ENCODE measurements around the gene GINS1.
"Not testable (repeated sequence)": the region's sequence is repeated elsewhere in the genome, so short reads cannot be mapped to it uniquely, and the experiment has no call there.

Gene GINS1

DNA sequence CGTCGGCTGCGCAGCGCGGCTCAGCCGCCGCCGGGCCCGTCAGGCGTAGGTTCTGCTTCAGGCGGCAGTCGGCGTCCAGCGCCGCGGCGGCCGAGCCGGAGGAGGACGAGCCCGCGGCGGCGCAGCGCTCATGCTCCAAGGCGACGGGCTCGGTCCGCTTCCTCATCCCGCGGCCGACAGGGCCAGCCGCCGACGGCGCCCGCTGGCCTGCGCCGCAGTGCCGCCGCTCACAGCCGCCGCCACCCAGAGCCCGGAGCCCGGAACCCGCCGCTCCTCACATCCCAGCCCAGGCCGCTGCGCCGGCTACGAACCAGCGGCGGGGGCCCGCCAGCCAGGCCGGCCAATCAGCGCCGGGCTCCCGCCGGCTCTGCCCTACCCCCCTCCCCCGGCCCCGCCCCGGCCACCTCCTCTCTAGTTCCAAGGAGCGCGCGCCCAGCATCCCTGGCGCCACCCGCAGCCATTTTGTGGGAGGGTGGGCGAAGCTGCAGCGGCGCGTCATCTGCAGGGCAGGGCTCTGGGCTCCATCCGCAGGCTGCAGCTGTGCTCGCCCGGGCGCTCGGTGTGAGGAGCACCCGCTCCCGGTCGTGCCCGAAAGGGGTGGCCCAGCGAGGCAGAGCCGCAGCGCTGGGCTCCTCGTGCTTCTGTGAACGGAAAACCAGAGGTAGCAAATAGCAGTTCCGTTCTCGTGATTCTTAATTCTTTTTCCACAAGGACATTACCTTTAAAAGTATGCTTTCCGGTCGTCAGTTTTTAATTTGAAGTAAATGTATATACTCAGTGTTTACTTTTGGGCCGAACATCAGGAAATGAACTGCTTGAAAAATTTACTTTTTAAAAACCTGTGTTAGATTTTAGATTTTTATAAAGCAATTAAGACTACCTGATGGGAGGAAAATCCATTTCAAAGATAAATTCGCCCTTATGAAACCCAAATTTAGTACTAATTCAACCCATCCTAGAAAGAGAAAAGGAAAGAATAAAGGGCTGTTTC lies 16.6 kb upstream of the GINS1 start, which contains the start of gene ABHD12:
TSS of gene ABHD12 (minus strand) at position 298 of the 991 bp plus-strand sequence. CDS start at position 166, 132 bp downstream.
- peak; percentile 85 for DNase-seq

DNA sequence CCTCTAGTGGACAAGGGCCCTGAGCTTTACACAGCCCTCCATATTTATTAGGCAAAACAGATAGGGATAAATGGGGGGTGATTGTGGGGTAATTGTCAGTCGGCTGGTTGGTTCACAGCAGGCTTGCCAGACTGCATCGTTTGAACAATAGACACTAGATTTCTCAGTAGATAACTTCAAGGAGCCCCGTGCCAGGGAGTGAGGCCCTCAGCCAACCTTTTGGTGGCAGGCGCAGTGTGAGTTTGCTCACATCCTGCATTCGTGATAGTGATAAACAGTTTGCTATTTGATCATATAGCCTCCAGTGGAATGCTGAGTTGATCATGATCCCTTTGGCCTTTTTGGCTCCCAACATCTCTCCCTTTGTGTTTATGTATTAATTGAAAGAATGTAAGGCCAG lies 13.2 kb upstream of the GINS1 start:
- DNase-seq: no peak

DNA sequence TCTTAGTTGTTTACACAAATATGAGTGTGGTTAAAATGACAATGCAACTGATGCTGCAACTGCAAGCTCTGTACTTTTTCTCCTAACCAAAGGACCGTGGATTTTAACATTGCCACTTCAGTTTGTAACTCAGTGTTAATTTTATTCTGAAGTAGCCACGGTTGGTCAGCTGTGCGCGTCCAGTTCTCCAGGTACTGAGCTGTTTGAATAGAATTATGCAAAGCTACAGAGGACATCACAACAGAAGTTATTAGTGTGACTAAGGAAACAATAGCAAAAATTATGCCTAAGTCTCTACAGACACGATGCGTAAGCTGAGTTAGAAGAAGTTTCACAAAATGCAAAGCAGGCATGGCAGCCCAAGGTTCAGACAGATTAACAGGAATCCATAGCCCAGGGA lies 12.5 kb upstream of the GINS1 start:
- no peak for DNase-seq

DNA sequence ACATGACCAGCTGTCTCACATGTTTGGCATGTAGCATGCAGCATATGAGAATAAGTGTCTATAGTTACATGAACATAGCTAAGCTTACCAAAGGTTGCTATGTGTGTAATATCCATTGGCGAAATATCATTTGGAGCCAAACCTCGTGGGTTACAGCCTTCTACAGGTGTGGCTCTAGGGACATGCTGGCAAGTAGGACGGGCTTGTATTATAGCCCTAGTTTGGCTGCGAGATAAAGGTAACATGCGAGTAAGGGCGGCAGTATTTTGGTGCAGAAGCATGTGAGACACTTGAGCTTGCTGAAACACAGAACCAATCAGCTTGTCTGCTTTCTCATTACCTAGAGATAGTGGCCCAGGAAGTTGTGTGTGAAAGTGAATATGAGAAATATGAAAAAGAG lies 10.4 kb upstream of the GINS1 start:
- DNase-seq: no peak

DNA sequence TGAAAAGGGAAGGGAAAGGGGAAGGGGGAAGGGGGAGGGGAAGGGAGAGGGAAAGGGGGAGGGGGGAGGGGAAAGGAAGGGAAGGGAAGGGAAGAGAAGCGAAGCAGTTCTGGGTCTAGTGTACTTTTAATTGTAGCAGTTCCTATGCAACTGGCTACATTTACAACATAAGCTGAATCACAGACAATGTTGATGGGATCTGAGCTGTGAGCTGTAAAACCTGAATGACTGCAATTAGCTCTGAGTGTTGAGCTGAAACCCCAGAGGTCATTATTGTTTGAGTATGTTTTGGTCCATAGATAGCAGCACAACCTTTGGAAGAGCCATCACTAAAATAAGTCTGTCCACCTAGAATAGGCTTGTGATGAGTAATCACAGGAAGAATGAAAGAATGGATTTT lies 9.7 kb upstream of the GINS1 start:
- no peak for DNase-seq

DNA sequence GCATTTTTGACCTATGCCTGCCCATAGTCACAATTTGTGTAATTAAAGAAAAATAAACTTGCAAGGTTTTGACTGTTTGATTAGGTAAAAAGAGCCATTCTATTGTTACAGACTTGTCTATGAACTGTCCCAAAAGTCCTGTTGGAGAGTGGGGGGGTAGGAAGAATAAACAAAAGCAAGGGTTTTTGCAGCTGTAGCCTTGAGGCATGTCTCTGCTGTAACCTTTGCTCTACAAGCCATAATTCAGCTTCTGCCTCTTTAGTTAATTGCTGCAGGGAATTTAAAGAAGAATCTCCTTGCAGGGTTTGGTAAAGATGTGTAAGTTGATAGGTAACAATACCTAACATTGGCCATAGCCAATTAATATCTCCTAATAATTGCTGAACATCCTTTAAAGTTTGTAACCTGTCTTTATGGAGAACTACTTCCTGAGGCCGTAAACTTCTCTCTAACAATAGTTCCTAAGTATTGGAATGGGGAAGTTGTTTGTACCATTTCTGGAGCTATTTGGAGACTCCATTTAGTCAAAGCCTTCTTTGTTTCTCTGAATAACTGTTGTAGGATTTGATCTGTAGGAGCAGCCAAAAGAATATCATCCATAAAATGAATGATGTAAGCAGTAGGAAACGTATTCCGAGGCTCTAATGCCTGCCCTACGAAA lies 9.0 kb upstream of the GINS1 start:
- no peak for DNase-seq

DNA sequence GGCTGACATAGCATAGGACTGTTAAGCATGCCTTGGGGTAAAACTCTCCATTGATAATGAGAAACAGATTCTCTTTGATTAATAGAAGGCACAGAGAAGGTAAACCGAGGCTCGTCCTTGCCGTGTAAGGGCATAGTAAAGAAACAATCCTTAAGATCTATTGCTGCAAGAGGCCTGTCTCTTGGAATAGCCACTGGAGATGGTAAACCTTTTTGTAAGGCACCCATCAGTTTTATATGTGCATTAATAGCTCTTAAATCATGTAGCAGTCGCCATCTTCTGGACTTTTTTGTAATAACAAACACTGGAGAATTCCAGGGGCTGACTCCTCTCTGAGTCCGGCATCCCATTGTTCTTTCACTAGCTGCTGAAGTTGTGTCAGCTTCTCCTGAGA lies 8.4 kb upstream of the GINS1 start:
- peak; percentile 42 for DNase-seq

DNA sequence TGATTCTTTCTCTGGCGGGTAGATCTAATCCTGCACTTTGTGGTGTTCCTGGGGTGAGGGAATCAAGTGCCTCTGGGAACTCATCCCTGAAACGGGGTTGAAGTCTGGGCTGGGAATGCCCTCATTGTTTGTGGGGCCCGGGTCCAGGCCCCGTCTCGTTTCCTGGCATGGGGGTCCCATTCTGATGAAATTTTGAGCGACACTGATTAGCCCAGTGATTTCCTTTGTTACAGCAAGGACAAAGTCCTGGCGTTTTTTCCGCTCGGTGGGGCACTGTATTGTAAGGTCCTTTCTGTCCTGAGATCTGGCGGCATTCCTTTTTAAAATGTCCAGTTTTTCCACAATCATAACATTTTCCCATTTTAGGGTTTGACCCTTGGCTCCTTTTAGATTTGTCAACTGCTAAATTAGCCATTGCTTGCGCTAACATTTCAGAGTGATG lies 7.2 kb upstream of the GINS1 start:
- DNase-seq: not testable (repeated sequence)

DNA sequence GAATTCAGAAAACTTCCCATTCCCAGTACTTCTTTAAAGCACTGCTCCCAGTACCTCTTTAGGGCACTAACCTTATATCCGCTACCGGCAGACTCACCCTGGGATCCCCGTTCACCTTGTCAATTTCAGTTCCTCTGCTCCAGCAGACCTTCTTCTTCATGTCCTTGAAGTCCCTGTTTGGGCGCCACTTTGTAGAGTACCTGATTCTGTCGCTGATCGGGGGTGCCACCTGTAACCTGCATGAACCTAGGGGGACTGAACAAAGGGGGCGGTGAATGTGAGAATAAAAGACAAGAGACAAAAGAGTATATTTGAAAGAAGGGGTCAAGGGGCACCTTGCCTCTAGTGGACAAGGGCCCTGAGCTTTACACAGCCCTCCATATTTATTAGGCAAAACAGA lies 4.9 kb upstream of the GINS1 start:
- DNase-seq: no peak

DNA sequence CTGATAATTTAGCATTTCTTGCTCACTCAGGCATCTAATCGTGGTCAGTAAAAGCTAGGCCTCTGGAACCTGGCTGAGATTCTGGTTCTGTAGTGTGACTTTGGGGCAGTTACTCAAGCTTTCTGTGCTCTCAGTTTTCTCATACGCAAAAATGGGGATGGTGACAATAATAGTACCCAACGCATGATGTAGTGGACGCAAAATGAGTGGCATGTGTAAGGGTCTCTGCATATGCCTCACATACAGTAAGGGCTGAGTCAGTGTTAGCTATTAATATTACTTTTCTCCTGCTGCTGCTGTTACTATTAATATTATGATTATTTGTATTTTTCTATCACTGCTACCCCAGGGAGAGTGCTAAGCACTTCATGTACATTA lies 686 bp downstream of the GINS1 start:
- no peak for DNase-seq

DNA sequence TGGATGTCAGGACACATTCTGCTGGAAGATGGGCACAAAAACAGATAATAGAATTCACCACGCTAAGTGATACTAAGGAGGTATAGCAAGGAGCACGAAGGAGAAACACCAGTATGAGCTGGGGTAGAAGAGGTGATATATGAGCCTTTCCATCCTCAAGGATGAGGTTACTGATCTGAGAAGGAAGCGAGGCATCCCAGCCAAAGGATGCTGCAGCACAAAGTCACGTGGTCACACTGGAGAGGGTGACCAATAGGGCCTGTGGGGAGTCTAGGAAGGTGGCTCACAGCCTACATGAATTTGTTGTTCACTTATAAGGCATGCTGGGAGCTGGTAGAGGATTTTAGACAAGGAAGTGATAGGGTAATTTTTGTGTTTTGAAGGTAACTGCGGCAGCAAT lies 1.4 kb downstream of the GINS1 start:
- DNase-seq: no peak

DNA sequence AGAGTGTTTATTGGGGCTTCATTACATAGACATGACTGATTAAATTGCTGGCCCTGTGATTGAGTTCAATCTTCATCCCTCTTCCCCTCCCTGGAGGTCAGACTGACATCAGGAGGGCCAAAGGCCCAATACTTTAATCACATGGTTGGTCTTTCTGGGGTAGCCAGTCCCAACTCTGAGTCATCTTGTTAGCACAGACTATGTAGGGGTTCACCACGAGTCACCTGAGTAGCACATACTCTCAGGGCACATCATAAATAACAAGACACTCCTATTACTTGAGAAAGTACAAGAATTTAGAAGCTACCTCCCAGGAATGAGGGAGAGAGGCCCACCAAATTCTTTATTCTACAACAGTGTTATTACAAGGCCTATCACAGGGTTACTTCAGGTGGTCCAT lies 11.3 kb downstream of the GINS1 start:
- DNase-seq: no peak

DNA sequence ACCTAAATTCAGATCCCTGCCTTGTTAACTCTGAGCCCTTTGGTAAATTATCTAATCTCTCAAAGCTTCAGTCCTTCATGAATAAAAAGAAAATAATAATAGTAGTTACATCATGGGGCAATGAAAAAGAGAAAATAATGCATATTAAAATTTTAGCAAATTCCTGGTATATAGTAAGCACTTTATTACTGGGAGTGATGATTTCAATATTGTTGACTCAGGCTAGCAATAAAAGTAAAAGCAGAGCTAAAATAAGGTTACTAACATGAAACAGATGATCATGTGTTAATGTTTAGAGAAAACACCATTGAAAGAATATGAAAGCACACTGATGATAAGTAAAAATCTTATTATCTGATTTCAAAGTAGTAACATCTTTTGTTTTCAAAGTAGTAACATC lies 13.6 kb downstream of the GINS1 start:
- no peak for DNase-seq

DNA sequence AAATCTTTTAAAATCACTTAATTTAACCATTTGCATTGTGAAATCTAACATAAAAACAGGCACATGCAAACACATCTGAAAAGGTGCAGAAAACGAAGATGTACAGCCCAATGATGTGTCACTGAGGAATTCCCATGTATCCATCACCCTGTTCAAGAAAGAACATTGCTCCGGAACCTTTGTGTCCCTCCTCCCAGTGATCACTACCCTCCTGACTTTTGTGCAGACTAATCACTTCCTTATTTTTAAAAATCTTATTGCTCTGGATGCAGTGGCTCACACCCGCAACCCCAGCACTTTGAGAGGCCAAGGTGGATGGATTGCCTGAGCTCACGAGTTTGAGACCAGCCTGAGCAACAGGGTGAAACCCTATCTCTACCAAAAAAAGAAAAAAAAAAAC lies 14.6 kb downstream of the GINS1 start:
- no peak for DNase-seq

DNA sequence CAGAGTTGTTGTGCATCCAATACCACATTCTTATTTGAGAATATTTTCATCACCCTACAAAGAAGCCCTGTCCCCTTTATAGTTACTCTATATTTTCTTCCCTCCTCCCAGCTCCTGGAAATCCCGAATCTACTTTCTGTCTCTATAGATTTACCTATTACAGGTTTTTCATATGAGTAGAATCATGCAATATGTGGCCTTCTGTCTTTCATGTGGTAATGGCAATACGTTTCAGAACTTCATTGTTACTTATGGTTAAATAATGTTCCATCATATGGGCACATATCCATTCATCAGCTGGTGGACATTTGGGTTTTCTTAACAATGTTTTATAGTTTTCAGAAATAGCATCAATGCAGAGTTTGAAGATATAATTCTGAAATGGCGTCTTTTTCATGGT lies 17.1 kb downstream of the GINS1 start:
- DNase-seq: no peak

DNA sequence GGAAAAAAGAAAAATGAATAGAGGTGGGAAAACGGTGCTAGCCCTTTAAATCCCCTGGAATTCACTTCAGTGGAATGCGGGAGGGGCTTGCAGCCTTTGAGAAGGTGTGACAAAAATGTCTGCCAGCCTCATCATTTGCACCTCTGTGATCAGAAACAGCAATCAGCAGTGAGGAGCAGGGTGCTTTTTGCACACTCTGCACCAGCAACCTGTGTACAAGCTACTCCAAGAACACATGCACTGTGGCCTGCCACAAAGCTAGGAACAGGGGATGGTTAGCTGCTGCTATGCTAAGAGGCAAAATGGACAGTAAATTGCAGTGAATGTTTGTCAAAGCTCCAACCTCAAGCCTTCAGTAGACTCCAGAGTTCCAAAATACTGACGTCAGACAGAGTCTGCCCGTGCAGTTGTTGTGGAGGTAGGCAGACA lies 29.7 kb downstream of the GINS1 start:
- DNase-seq: no peak

DNA sequence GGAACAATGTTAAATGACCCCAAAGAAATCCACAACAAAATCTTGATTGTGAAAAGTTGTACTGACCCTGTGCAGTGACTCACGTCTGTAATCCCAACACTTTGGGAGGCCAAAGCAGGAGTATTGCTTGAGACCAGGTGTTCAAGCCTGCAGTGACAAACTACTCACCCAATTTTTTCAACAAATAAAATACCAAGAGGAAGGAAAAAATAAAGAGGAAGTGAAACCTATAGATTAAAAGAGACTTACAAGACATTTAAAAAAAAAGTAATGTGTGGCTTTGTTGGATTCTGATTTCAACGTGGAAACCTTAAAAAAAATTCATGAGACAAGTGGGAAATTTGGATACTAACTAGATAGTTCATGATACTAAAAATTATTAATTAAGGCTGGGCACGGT lies 31.9 kb downstream of the GINS1 start:
- DNase-seq: no peak

DNA sequence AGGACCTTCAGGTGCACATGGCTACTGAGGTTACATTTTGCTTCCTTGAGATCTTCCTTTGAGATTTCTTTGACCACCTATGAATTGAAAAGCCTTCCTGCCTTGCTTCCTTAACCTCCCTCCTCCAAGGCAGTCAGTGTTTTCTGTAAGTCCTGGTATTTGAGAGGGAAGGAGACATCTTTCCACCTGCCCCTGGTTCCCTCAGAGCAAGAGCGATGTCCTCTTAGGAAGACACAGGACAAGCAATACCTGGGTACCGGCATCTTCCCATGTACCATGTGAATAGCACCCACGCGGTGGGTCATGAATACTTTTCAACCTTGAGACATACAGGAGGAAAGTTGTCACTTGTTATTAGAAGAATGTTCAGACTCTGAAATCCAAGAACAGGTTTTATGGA lies 37.1 kb downstream of the GINS1 start:
- no peak for DNase-seq

DNA sequence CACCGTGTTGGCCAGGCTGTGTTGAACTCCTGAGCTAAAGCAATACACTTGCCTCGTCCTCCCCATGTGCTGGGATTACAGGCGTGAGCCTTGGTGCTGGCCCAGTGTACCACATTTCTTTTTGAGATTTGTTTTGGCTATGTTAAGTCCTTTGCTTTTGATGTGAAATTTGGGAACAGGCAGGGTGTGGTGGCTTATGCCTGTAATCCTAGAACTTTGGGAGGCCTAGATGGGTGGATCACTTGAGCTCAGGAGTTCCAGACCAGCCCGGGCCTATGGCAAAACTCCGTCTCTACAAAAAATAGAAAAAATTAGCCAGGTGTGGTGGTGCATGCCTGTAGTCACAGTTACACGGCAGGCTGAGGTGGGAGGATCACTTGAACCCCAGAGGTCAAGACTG lies 40.2 kb downstream of the GINS1 start:
- DNase-seq: no peak

DNA sequence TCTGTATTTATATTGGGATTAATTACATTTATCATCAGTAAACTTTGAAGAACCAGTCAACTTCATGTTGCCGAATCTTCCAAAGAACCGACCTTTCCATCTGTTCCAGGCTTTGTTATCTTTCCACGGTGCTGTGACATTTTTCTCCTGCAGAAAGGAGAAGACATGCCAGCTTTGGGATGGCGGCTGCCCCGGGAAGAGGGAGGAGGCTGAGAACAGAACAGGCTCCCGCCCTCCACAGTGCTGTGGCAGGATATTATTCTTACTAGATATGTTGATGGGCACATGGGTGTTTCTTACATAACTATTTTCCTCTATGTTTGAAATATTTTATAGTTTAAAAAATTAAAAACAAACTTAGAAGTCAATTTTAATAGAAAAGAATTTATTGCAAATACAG lies 44.9 kb downstream of the GINS1 start:
- DNase-seq: no peak

DNA sequence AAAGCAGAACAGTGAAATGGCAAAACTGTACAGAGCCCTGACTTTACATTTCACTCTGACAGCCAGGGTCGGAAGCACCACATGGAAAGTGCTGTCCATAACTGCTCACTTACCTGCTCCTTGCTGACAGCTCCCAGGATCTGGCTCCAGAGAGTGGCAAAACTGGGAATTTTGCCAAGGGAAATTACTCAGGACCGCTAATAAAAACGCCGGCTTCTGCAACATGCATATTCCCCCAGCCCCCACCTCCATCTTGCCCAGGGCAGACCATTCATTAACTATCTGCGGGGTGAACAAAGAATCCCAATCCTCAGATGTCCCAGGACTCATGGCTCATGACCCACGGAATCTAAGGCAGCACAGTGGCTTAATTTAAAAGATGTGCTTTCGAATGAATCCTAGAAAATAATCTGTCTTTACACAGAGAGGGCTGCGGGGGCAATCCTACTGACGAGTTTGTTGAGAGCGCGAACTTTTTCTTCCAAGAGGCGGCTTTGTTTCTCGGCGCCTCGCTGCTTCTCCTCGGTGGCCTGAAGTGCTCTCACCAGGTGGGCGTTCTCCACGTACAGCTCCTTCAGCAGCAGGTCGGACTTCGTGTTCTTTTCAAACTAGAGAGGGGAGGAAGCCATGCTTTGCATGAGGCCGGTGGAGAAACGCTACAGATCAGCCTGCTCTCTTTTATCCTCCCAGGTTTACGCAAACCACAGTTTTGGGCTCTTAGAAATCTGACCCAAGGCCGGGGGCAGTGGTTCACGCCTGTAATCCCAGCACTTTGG lies 45.8 kb downstream of the GINS1 start:
- no peak for DNase-seq

DNA sequence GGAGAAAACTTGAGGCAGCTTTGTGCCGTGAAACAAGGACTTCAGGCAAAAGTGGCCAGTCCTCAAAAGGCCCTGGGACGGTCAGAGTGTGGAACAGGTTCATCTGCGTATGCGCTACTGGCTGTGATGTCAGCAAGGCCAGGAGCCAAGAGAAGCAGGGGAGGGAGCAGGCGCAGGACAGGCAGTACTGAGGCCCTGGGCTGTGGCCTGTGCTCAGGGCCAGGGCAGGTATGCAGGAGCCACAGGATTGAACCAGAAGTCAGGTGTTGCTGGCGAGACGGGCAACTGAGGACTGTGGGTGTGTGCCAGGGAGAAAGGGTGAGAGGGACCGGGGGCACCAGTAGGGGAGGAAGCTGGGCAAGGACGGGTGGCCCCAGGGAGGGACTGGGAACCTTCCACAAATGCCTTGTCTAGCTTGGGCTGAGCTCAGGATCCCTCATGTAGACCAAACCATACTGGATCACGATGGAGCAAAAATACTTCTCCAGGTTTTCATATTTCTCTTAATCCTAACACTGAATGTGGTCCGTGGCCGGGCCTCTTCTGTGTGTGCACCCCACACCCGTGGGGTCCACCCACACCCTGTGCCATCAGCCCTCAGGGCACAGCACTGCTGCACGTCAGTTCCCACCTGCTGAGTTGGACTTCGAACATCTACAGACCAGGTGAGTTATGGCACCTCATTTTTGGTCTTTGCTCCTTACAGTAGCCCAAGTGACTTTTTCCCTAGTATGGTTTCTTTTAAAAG lies 46.9 kb downstream of the GINS1 start:
- no peak for DNase-seq
